ENCODE results near the gene ADAMTSL2. TPM values are rescaled to one million over a fixed set of nuclear protein-coding genes. Genes with fewer than 3 reads are reported as not detected.

ADAMTSL2 gene
- total RNA-seq, 2 experiments from 2014 or later, result not detected

DNA sequence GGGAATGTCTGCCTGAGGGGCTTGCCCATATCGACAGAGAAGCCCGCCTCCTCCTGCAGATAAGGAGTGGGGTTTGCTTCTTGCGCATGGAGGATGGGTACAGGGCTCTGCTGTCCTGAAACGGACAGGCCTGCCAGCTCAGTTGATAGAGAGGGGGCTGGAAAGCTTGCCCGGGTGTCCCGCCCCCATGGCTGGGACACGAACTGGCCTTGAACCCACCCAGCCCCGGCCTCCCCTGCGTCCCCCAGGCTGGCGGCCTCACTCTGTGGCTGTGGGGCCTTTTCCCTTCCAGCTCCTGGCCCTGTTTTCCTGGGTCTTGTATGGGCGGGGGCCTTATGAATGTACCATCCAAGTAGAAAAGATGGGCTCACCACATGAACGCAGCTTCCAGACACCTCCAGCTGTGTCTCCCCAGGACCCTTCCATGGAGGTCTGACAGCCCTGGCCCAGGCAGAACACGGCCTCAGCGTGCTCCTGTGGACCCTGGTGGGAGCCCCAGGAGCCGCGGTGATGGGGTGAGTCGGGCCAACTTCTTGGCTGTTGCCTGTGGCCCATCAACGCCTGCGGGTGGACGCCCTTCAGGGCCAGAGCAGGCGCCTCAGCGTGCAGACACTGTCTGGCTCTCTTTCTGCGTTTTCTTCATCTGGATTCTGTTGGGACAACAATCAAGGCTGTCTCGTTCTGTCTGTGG, 39.7 kb upstream of the ADAMTSL2 start:
- no peaks in the 10 kb centered on the region for H3K27me3 Mint-ChIP-seq
- CTCF ChIA-PET, result interaction anchor here (1.7 kb wide), 1 partner anchor 9 kb away, joined by 10 read pairs; no protein-coding TSS in a partner anchor

DNA sequence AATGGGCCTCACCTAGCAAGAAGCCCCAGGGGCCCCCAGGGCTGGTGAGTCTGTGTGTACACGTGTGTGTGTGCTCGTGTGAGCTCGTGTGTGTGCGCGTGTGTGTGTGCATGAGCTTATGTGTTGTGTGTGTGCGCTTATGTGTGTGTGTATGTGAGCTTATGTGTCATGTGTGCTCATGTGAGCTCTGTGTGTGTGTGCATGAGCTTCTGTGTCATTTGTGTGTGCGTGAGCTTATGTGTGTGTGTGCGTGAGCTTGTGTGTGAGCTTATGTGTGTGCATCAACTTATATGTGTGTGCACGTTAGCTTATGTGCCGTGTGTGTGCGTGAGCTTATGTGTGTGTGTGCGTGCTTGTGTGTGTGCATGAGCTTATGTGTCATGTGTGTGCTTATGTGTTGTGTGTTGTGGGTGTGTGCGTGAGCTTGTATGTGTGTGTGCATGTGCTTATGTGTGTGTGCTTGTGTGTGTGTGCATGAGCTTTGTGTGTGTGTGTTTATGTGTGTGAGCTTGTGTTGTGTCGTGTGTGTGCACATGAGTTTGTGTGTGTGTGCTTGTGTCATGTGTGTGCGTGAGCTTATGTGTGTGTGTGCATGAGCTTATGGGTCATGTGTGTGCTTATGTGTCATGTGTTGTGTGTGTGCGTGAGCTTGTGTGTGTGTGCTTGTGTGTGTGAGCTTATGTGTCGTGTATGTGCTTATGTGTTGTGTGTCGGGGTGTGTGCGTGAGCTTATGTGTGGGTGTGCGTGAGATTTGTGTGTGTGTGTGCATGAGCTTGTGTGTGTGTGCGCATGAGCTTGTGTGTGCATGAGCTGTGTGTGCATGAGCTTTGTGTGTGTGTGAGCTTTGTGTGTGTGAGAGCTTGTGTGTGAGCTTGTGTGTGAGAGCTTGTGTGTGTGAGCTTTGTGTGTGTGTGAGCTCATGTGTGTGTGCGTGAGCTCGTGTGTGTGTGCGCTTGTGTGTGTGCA, 38.9 kb upstream of the ADAMTSL2 start:
- Mint-ChIP-seq H3K9me3 (ENCODE audit: low read depth) (no peaks in the 10 kb centered on the region), H3K4me1 (no peaks in the 10 kb centered on the region), H3K27ac (no peak overlapping the region), H3K4me3 (no peak overlapping the region), H3K36me3 (no peaks in the 10 kb centered on the region), H3K27me3 (no peaks in the 10 kb centered on the region)
- CTCF ChIA-PET, result interaction anchor here (1.7 kb wide), 2 partner anchors 9 to 310 kb away, joined by 4 to 10 read pairs; no protein-coding TSS in a partner anchor
- ATAC-seq (no peak), DNase-seq (no peak)

More for the DNA sequence above, 39.7 kb upstream of the ADAMTSL2 start:
- Mint-ChIP-seq H3K27ac (no peak overlapping the region), H3K4me1 (no peaks in the 10 kb centered on the region), H3K4me3 (no peak overlapping the region), H3K36me3 (no peaks in the 10 kb centered on the region), H3K9me3 (ENCODE audit: low read depth) (no peaks in the 10 kb centered on the region)
- DNase-seq, result no peak
- no peak for ATAC-seq

DNA sequence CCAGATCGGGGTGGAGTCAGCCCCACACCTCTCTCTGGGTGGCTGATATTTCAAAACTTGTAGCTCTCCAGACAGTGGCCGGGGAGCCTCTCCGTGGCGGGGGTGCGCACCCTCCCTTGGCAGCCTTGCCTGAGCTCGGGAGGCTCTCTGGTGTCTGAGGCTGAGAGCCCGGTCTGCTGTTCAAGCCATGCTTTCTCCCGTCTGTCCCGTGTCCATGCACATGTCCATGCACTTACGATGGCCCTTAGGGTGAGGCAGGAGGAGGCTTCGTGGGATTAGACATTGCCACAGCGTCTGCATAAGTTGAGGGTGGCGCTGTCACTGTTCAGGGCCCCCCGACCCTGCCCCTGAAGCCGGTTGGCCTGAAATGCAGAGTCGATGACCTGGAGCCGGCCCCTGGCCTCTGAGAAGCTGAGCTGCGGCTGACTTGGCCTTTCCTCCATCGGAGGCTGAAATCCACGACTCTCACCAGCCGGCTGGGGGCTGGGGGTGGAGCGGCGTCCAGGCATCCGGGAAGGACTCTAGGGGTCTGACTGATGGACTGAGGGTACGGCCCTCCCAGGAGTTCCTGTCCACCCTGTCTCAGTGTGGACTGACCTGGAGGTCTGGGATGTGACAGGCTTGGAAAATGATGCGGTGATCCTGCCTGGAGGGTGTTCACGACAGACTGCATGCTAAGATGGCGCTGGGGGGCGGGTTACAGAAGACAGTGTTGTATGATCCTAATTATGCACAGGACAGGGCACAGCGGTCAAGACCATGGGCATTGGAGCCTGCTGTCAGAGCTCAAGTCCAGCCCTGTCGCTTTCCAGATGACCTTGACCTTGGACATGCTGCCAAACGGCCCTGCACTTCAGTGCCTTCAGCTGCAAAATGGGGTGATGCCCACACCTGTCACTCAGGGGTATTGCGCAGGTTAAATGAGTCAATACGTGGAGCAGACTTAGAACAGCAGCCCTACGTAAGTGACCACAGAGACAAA, 37.4 kb upstream of the ADAMTSL2 start:
- H3K4me3 Mint-ChIP-seq, result no peak overlapping the region
- H3K36me3 Mint-ChIP-seq, result no peaks in the 10 kb centered on the region
- peaks cover 3% of the 10 kb centered on the region for H3K9me3 Mint-ChIP-seq (ENCODE audit: low read depth)
- H3K27ac Mint-ChIP-seq, result no peak overlapping the region
- peaks cover 3% of the 10 kb centered on the region for H3K27me3 Mint-ChIP-seq
- no peak for DNase-seq
- CTCF ChIA-PET, result interaction anchor here (1.7 kb wide), 2 partner anchors 11 to 311 kb away, joined by 4 to 10 read pairs; no protein-coding TSS in a partner anchor
- no peaks in the 10 kb centered on the region for H3K4me1 Mint-ChIP-seq
- ATAC-seq, result no peak

DNA sequence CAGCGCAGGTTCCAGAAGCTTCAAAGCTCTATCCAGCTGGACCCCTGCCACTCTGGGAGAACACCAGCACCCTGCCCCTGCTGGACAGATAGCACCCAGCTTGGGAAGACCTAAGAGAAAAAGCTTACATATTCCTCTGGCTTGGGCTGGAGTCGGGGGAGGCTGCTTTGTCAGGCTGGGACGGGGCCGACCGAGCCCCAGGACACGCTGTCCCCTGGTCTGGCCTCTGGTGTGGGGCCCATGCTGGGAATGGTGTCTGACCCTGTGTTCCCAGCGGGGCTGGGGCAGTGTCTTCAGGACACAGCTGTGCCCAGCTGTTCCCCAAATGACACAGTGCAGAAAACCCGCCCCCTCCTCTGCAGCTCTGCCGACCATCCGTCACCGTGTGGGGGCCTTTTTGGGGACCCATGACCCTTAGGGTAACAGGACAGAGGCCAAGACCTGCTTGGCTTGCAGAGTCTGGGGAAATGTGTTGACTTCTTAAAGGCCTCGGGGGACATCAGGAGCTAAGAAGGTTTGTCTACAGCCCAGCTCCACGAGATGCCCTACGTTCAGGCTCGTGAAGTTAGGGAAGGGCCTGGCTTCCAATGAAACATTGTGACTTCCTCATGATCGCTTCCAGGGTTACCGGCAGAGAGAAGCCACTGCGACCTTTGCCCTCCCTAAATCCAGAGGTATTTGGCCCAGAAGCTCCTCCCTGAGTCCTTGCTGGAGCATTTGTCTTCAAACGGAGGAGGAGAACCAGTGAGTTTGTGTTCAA, 35.2 kb upstream of the ADAMTSL2 start:
- CTCF ChIA-PET, result no interaction called here
- Mint-ChIP-seq H3K4me3 (no peak overlapping the region), H3K4me1 (no peaks in the 10 kb centered on the region), H3K27me3 (peaks cover 13% of the 10 kb centered on the region), H3K9me3 (ENCODE audit: low read depth) (peaks cover 9% of the 10 kb centered on the region), H3K36me3 (no peaks in the 10 kb centered on the region), H3K27ac (no peak overlapping the region)
- DNase-seq (no peak), ATAC-seq (no peak)

DNA sequence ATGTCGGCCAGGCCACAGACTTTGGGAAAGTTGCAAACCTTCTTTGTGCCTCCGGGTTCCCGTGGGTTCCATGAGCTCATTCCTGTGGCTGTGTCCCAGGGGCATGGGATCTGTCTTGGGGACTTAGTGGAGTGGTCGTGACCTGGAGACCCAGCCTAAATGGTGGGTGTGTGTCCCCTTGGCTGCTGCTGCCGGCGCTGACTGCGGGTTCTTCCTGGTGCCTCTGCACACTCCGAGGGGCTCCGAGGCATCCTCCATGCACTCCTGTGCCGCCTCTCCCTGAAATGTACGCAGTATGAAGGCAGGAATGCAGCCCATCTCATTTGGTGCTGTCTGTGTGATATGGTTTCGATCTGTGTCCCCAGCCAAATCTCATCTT, 34.6 kb upstream of the ADAMTSL2 start:
- Mint-ChIP-seq H3K9me3 (ENCODE audit: low read depth) (peaks cover 9% of the 10 kb centered on the region), H3K4me1 (no peaks in the 10 kb centered on the region), H3K27me3 (peaks cover 13% of the 10 kb centered on the region), H3K4me3 (no peak overlapping the region), H3K27ac (no peak overlapping the region), H3K36me3 (no peaks in the 10 kb centered on the region)
- ATAC-seq (no peak), DNase-seq (no peak)
- CTCF ChIA-PET, result no interaction called here

DNA sequence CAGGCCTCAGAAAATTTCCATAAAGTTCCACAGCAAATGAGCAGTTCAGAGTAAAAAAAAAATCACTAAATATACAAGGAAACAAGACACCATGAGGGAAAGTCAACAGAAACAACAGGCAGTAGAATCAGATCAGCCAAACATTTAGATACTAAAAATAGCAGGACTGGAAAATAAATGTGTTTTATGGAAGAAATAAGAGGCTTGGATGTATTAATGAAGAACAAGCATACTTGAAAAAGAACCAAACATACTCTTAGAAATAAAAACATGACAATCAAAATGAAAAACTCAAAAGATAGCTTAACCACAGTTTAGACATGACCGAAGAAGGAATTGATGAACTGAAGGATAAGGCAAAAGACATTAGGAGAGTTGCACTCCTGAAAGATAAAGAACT, 32.4 kb upstream of the ADAMTSL2 start:
- no peaks in the 10 kb centered on the region for H3K4me1 Mint-ChIP-seq
- ATAC-seq (no peak), DNase-seq (no peak)
- no peak overlapping the region for H3K4me3 Mint-ChIP-seq
- H3K9me3 Mint-ChIP-seq (ENCODE audit: low read depth), result peaks cover 9% of the 10 kb centered on the region
- no peaks in the 10 kb centered on the region for H3K36me3 Mint-ChIP-seq
- CTCF ChIA-PET, result no interaction called here
- no peak overlapping the region for H3K27ac Mint-ChIP-seq
- H3K27me3 Mint-ChIP-seq, result peaks cover 13% of the 10 kb centered on the region

DNA sequence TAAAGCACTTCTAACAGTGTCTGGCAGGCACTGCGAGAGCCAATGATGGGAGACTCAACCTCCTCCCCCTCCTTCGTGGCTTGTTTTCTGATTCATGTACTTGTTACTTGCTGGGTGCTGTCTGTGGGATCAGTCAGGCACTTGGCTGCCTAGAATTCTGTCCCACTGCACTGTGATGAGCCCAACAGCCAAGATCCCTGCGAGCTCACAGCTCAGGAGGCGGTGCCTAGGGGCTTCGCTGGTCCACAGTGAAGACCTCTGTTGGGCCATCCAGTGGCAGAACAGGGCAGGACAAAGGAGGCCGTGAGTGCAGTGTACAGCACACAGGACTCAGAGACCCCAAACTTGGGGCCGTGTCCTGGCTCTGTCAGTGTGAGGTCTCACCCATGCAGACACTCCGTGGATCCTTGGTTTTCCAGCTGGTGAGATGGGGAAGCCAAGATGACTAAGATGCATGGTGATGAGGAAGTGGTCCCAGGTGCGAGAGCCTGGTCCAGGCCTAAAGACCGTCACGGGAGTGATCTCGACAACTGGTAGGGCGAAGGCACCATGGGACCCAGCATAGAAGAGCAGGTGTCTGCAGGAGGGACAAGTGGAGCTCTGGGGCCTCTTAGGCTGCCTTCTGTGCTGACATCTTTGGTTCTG, 29.2 kb upstream of the ADAMTSL2 start:
- peaks cover 9% of the 10 kb centered on the region for H3K9me3 Mint-ChIP-seq (ENCODE audit: low read depth)
- no peaks in the 10 kb centered on the region for H3K36me3 Mint-ChIP-seq

DNA sequence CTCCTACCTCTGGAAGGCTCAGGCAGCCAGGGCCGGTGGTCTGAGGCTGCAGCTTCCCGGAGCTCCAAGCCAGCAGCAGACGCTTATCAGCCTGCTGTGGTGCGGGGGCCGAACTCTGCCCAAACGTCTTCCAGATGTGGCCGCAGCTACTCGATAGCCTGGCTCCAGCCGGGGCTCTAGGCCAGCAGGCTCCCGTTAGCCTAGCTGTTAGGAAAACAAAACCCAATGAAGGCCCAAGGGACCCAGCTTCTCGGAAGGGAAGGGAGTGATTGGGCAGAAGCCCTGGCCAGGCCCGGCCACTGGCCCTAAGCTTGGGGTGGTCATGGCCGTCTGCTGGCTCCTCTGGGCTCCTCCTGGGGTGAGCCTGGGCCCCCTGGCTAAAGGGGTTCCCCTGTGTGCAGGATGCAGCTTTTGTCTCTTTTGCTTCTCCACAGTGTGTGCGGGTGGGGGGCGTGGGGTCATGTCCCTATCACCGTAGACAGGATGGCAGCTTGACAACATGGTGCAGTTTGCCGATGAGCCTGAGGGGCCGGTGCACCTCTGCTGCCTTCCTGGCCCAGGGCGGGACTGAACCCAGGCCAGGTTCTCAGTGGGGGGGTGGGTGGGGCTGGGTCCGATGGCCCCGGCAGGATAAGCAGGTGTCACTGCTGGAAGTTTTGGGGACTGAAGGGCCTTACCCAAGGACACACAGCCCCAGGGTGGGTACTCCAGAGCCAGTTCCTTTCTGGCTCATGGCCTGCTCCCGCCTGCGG, 28.4 kb upstream of the ADAMTSL2 start:
- Mint-ChIP-seq H3K4me1 (peaks cover 11% of the 10 kb centered on the region), H3K9me3 (ENCODE audit: low read depth) (peaks cover 9% of the 10 kb centered on the region), H3K27me3 (peaks cover 13% of the 10 kb centered on the region), H3K4me3 (no peak overlapping the region), H3K36me3 (no peaks in the 10 kb centered on the region), H3K27ac (no peak overlapping the region)
- ATAC-seq (no peak), DNase-seq (no peak)
- CTCF ChIA-PET, result no interaction called here

More for the DNA sequence above, 29.2 kb upstream of the ADAMTSL2 start:
- Mint-ChIP-seq H3K4me3 (no peak overlapping the region), H3K27me3 (peaks cover 13% of the 10 kb centered on the region), H3K4me1 (peaks cover 11% of the 10 kb centered on the region), H3K27ac (no peak overlapping the region)
- DNase-seq, result no peak
- no peak for ATAC-seq
- CTCF ChIA-PET, result no interaction called here

DNA sequence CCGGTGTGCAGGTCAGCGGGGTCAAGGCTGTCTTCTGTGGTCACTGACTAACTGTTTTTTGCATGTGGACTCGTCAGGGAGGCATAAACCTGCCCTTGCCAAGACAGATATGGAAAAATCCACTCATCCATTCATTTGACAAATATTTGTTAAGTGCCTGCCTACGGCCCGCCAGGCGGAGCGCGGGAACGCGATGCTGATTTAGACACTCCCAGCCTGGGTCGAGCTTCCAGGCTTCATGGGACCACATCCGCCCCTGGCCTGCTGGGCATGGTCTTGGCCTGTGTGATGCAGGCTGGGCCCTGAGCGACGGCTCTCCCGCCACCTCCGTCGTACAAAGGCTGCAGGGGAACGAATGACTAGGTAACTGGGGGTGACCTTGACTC, 27.9 kb upstream of the ADAMTSL2 start:
- Mint-ChIP-seq H3K36me3 (no peaks in the 10 kb centered on the region), H3K4me3 (no peak overlapping the region), H3K27me3 (peaks cover 13% of the 10 kb centered on the region), H3K27ac (no peak overlapping the region), H3K4me1 (peaks cover 11% of the 10 kb centered on the region), H3K9me3 (ENCODE audit: low read depth) (peaks cover 9% of the 10 kb centered on the region)
- no peak for DNase-seq
- no peak for ATAC-seq
- CTCF ChIA-PET, result no interaction called here

DNA sequence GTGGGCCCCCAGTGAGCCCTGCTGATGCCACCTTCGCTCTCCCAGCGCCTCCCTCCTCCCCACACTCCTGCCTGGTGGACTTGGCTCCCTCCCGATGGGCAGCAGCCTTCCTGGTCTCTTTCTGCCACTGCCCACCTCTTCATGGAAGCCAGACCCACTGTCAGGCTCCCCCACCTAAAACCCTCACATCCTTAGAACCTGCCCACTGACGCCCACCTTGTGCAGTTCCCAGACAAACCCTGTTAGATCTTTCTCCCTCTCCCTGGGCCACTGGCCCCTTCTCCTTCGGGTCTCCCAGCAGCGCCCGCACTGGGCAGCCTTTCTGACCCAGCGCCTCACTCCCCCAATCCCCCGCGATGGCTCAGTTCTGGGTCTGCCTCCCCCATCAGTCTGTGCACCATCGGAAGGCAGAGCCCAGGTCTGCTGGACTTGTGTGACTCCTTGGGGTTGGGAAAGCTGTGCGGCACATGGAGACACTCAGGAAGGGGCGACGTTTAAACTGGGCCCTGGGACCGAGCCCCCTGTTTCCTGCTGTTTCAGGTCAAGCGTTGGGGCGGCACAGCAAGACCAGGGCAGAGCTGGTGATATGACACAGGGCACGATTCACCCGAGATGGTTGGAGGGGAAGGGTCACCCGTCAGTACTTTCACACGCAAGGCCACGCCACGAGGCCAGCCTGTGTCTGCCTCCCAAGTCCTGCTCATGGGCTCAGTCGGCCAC, 27.1 kb upstream of the ADAMTSL2 start:
- no peaks in the 10 kb centered on the region for H3K36me3 Mint-ChIP-seq
- DNase-seq (no peak), ATAC-seq (no peak)
- peaks cover 3% of the 10 kb centered on the region for H3K9me3 Mint-ChIP-seq (ENCODE audit: low read depth)
- H3K4me3 Mint-ChIP-seq, result no peak overlapping the region
- H3K27me3 Mint-ChIP-seq, result peaks cover 8% of the 10 kb centered on the region
- peaks cover 11% of the 10 kb centered on the region for H3K4me1 Mint-ChIP-seq
- H3K27ac Mint-ChIP-seq, result no peak overlapping the region
- CTCF ChIA-PET, result no interaction called here

DNA sequence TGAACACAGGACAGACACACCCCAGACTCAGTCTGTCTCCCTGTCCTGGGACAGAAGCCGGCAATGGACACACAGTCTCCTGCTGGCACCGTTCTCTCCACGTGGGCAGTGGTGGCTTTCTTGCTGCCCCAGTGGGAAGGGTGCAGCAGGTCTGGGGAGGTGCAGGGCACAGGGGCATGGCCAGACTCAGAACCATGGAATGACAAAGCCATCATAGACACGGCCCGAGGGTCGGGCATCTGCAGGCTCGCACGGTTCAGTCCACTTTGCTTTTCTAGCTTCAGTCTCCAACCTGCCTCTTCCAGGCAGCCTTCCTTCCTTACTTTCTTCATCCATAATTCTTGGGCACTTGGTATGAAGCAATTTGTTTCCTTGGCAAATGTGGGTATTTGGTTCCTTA, 26.5 kb upstream of the ADAMTSL2 start:
- DNase-seq (no peak), ATAC-seq (no peak)
- Mint-ChIP-seq H3K4me3 (no peak overlapping the region), H3K9me3 (ENCODE audit: low read depth) (no peaks in the 10 kb centered on the region), H3K36me3 (no peaks in the 10 kb centered on the region), H3K27ac (no peak overlapping the region), H3K4me1 (peaks cover 11% of the 10 kb centered on the region), H3K27me3 (peaks cover 4% of the 10 kb centered on the region)
- CTCF ChIA-PET, result no interaction called here

Measured in activated CD8-positive, alpha-beta memory T cell treated with anti-CD3 and anti-CD28 coated beads, Interleukin-2, amount 10 ng/mL, durations not matched to agents 7 days and 5 days (primary cell).